ENCODE measurements around the gene TFAP2E. TPM values are rescaled to one million over a fixed set of nuclear protein-coding genes. Genes with fewer than 3 reads are reported as not detected.

Gene TFAP2E
- total RNA-seq, 2 donors from 2014 or later, result 0.62 to 0.66 TPM

DNA sequence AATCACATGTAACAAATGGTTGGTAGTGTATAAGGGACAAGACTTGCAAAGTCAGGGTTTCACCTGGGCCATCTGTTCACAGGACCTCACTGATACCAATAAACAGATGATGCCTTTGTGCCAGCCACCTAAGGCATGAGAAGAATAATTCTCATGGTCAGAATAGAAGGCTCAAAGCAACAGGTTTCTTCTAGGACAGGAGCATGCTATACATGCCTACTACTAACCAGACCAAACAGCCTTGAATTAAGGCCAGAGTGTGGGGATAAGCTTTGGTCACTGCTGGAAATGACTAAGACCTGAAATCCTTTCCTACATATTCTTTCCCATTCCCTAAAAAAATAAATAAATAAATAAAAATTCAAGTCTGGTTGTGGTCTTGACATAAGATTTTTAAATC is 50.7 kb downstream of the TFAP2E start:
- Histone ChIP-seq H3K27ac (ENCODE audit: low read depth, low read length) (no peak overlapping the region), H3K9ac (ENCODE audit: extremely low read depth, low read length, poor library complexity, severe bottlenecking) (no peak overlapping the region), H3K4me3 (ENCODE audit: low read length) (no peak overlapping the region), H3K9me3 (ENCODE audit: control insufficient read depth, low read length) (no peaks in the 10 kb centered on the region), H3K4me1 (ENCODE audit: control insufficient read depth, insufficient read depth, low read length) (peaks cover 11% of the 10 kb centered on the region), H3K27me3 (ENCODE audit: control insufficient read depth, insufficient read depth, low read length, poor library complexity, severe bottlenecking) (no peaks in the 10 kb centered on the region), H3K36me3 (ENCODE audit: control insufficient read depth, insufficient read depth, low read length) (peaks cover 52% of the 10 kb centered on the region)
- no peak overlapping the region for H3K4me3 Mint-ChIP-seq
- H3K36me3 Mint-ChIP-seq (ENCODE audit: low read depth), result peaks cover 36% of the 10 kb centered on the region
- no peak for TF ChIP-seq CTCF (conservative IDR thresholded peaks at IDR 0.05)
- peaks cover 29% of the 10 kb centered on the region for H3K4me1 Mint-ChIP-seq
- H3K27me3 Mint-ChIP-seq (ENCODE audit: insufficient read depth), result no peaks in the 10 kb centered on the region
- no peak overlapping the region for H3K27ac Mint-ChIP-seq
- H3K9me3 Mint-ChIP-seq, result no peaks in the 10 kb centered on the region
- DNase-seq, result no peak

DNA sequence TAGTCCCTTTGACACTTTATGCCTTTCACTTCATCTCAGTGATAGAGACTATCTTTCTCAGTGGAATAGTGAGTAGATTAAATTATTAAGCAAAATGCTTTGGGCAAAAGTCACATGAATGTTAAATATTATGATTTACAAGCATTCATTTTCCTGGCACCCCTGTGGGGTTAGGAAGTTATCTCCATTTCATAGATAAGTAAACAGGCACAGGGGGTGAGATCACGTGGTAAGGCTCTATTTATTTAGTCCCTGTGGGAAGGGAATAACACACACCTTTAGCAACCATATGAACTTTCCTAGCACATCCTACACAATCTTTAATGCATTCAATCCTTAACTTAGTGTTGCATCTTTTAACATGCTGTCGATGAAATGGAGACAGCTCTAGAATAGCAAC is 55.9 kb downstream of the TFAP2E start:
- Histone ChIP-seq H3K27me3 (ENCODE audit: control insufficient read depth, insufficient read depth, low read length, poor library complexity, severe bottlenecking) (no peaks in the 10 kb centered on the region), H3K4me3 (ENCODE audit: low read length) (no peak overlapping the region), H3K4me1 (ENCODE audit: control insufficient read depth, insufficient read depth, low read length) (no peaks in the 10 kb centered on the region), H3K9ac (ENCODE audit: extremely low read depth, low read length, poor library complexity, severe bottlenecking) (no peak overlapping the region), H3K36me3 (ENCODE audit: control insufficient read depth, insufficient read depth, low read length) (peaks cover 85% of the 10 kb centered on the region), H3K27ac (ENCODE audit: low read depth, low read length) (no peak overlapping the region), H3K9me3 (ENCODE audit: control insufficient read depth, low read length) (peaks cover 7% of the 10 kb centered on the region)
- Mint-ChIP-seq H3K27ac (no peak overlapping the region), H3K9me3 (no peaks in the 10 kb centered on the region), H3K4me3 (no peak overlapping the region), H3K27me3 (ENCODE audit: insufficient read depth) (no peaks in the 10 kb centered on the region), H3K36me3 (ENCODE audit: low read depth) (peaks cover 73% of the 10 kb centered on the region), H3K4me1 (no peaks in the 10 kb centered on the region)
- no peak for DNase-seq
- TF ChIP-seq CTCF (conservative IDR thresholded peaks at IDR 0.05), result no peak
- WGBS, 2 experiments (ENCODE audit: insufficient coverage in 1 of 2, insufficient read length in 1 of 2), result 87 to 100% methylated on average over 1 to 2 of the region's 2 CpGs

GRCh38 chr1:35631396-35631795 is 58.3 kb downstream of the TFAP2E start:
- no peak overlapping the region for H3K27ac ChIP-seq (ENCODE audit: low read depth, low read length)
- no peak overlapping the region for H3K4me3 Mint-ChIP-seq
- no peak overlapping the region for H3K27ac Mint-ChIP-seq
- H3K9ac ChIP-seq (ENCODE audit: extremely low read depth, low read length, poor library complexity, severe bottlenecking), result no peak overlapping the region
- no peaks in the 10 kb centered on the region for H3K27me3 ChIP-seq (ENCODE audit: control insufficient read depth, insufficient read depth, low read length, poor library complexity, severe bottlenecking)
- DNase-seq, result no peak
- H3K36me3 ChIP-seq (ENCODE audit: control insufficient read depth, insufficient read depth, low read length), result peaks cover 86% of the 10 kb centered on the region
- H3K9me3 Mint-ChIP-seq, result no peaks in the 10 kb centered on the region
- H3K4me1 Mint-ChIP-seq, result no peaks in the 10 kb centered on the region
- 94 to 99% methylated on average over 2 to 3 of the region's 3 CpGs for WGBS, 2 experiments (ENCODE audit: insufficient coverage in 1 of 2, insufficient read length in 1 of 2)
- H3K27me3 Mint-ChIP-seq (ENCODE audit: insufficient read depth), result no peaks in the 10 kb centered on the region
- no peaks in the 10 kb centered on the region for H3K4me1 ChIP-seq (ENCODE audit: control insufficient read depth, insufficient read depth, low read length)
- H3K4me3 ChIP-seq (ENCODE audit: low read length), result no peak overlapping the region
- TF ChIP-seq CTCF (conservative IDR thresholded peaks at IDR 0.05), result no peak
- H3K36me3 Mint-ChIP-seq (ENCODE audit: low read depth), result peaks cover 74% of the 10 kb centered on the region
- peaks cover 7% of the 10 kb centered on the region for H3K9me3 ChIP-seq (ENCODE audit: control insufficient read depth, low read length)
